Kidney (tissue), 14 donors: ENCODE measurements around the gene FAM110D. TPM values are rescaled to one million over a fixed set of nuclear protein-coding genes. Genes with fewer than 3 reads are reported as not detected.

Experiments
- DNase-seq, 5 donors: peaks; one replicate each; pipeline ENCODE4 v3.0.0-alpha.2; 2013 to 2020
- FAIRE-seq: peaks from 2 replicates; lab custom pipeline; 2012; peaks lifted over from hg19 to GRCh38; lab: Jason Lieb, UNC
- H3K27ac ChIP-seq, 2 donors: one replicate each; pipeline ENCODE4 v1.7.0; 2013; ENCODE audit warnings: low read depth in 2 of 2, low read length in 2 of 2, inconsistent platforms in 1 of 2
- H3K27me3 ChIP-seq: one replicate; pipeline ENCODE4 v1.7.1; 2013; ENCODE audit warnings: low read length, inconsistent platforms; ENCODE audit not compliant: control insufficient read depth, insufficient read depth
- H3K36me3 ChIP-seq, 3 donors: one replicate each; pipeline versions ENCODE4 v1.7.0 to v1.7.1; 2013; ENCODE audit warnings: low read length in 3 of 3, control low read depth in 1 of 3, inconsistent platforms in 1 of 3; ENCODE audit not compliant: insufficient read depth in 3 of 3, control insufficient read depth in 2 of 3
- H3K4me1 ChIP-seq, 3 donors: one replicate each; pipeline versions ENCODE4 v1.7.0 to v1.7.1; 2013; ENCODE audit warnings: low read length in 3 of 3, inconsistent platforms in 1 of 3, low read depth in 1 of 3; ENCODE audit not compliant: control insufficient read depth in 2 of 3, insufficient read depth in 2 of 3
- H3K4me3 ChIP-seq, 3 donors: one replicate each; pipeline versions ENCODE4 v1.7.0 to v1.8.1; 2013; ENCODE audit warnings: low read length in 3 of 3, control low read depth in 1 of 3, inconsistent platforms in 1 of 3
- H3K9ac ChIP-seq, 3 donors: one replicate each; pipeline versions ENCODE4 v1.7.0 to v1.7.1; 2013; ENCODE audit warnings: low read length in 3 of 3, control low read depth in 1 of 3, inconsistent platforms in 1 of 3
- H3K9me3 ChIP-seq, 3 donors: one replicate each; pipeline versions ENCODE4 v1.7.0 to v1.7.1; 2013; ENCODE audit warnings: low read length in 3 of 3, control low read depth in 1 of 3, inconsistent platforms in 1 of 3; ENCODE audit not compliant: control insufficient read depth in 2 of 3, insufficient read depth in 1 of 3
- intact Hi-C: fragments of 100-400 bp; cut with DNase I; formaldehyde crosslinking; loops from one replicate; pipeline ENCODE4 v1.11.1; 2022
- polyA plus RNA-seq: library from polyadenylated mRNA; stranded (reverse); fragments of 350-450 nt; fragmentation: Illumina TruSeq; extraction: RNeasy Lipid Tissue Mini Kit (QIAGEN cat#74804); gene quantifications from one replicate; pipeline ENCODE4 v1.2.3, GENCODE V29; 2014; ENCODE audit warnings: low read depth, low replicate concordance; ENCODE audit not compliant: insufficient read depth
- total RNA-seq: library from RNA; stranded (reverse); fragmentation: NEBNext Ultra II Directional; extraction: Animal tissue kit (Norgen Biotek cat#: 25700); gene quantifications from one replicate; pipeline ENCODE4 v1.2.1, GENCODE V29; 2021
- TF ChIP-seq, protein P1 (sequence below): IDR thresholded peaks from 3 replicates; pipeline ENCODE4 v1.5.1; 2012; ENCODE audit warnings: mild to moderate bottlenecking, moderate library complexity, borderline replicate concordance; ENCODE audit not compliant: insufficient read depth; ENCODE audit errors: extremely low read depth
- donor health status: control.
- donor health status: control.
- donor health status: control.
- donor health status: control.
- donor health status: control.
- donor health status: DM: yes; HTN: yes; CAD: no.
- donor health status: Normal renal cell carcinoma (clear cell type).

FAM110D gene
- total and polyA plus RNA-seq, 2 donors from 2014 or later: 4.2 to 8.1 TPM

DNA sequence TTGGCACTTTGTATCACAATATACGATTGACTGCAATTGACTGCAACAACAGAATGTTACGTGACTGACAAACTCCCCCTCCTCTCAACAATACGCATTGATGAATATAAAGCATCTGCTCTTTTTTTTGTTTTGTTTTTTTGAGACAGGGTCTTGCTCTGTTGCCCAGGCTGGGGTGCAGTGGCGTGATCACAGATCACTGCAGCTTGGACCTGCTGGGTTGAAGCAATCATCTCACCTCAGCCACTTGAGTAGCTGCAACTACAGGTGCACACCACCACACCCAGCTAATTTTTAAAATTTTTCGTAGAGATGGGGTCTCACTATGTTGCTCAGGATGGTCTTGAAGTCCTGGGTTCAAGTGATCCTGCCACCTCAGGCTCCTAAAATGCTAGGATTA is 53.8 kb downstream of the FAM110D start:
- TF ChIP-seq, protein P1, sequence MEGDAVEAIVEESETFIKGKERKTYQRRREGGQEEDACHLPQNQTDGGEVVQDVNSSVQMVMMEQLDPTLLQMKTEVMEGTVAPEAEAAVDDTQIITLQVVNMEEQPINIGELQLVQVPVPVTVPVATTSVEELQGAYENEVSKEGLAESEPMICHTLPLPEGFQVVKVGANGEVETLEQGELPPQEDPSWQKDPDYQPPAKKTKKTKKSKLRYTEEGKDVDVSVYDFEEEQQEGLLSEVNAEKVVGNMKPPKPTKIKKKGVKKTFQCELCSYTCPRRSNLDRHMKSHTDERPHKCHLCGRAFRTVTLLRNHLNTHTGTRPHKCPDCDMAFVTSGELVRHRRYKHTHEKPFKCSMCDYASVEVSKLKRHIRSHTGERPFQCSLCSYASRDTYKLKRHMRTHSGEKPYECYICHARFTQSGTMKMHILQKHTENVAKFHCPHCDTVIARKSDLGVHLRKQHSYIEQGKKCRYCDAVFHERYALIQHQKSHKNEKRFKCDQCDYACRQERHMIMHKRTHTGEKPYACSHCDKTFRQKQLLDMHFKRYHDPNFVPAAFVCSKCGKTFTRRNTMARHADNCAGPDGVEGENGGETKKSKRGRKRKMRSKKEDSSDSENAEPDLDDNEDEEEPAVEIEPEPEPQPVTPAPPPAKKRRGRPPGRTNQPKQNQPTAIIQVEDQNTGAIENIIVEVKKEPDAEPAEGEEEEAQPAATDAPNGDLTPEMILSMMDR: no peak
- DNase-seq: no peak
- H3K9me3 ChIP-seq: no peaks in the 10 kb centered on the region
- intact Hi-C loops: no loop called here
- H3K9ac ChIP-seq: no peak overlapping the region
- no peak overlapping the region for H3K27ac ChIP-seq
- FAIRE-seq: no peak
- H3K4me3 ChIP-seq: no peak overlapping the region
- no peaks in the 10 kb centered on the region for H3K4me1 ChIP-seq
- no peaks in the 10 kb centered on the region for H3K36me3 ChIP-seq
- H3K27me3 ChIP-seq: no peaks in the 10 kb centered on the region

DNA sequence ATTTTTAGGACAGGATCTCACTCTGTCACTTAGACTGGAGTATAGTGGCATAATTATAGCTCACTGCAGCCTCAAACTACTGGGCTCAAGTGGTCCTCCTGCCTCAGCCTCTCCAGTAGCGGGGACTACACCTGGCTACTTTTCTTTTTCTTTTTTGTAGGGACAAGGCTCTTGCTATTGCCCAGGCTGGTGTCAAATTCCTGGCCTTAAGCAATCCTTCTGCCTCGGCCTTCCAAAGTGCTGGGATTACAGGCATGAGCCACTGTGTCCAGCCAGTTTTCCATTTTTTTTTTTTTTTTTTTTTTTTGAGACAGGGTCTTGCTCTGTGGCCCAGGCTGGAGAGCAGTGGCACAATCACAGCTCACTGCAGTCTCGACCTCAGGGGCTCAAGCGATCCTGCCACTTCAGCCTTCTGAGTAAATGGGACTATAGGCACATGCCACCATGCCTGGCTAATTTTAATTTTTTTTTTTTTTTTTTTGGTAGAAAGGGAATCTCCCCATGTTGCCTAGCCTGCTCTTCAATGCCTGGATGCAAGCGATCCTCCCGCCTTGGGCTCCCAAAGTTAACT is 54.5 kb downstream of the FAM110D start:
- no peak for DNase-seq
- no peaks in the 10 kb centered on the region for H3K9me3 ChIP-seq
- intact Hi-C loops: no loop called here
- TF ChIP-seq, protein P1: no peak
- H3K27ac ChIP-seq: no peak overlapping the region
- H3K9ac ChIP-seq: no peak overlapping the region
- no peak overlapping the region for H3K4me3 ChIP-seq
- H3K27me3 ChIP-seq: no peaks in the 10 kb centered on the region
- FAIRE-seq: no peak
- no peaks in the 10 kb centered on the region for H3K36me3 ChIP-seq
- H3K4me1 ChIP-seq: no peaks in the 10 kb centered on the region

Other genes starting within 250 kb of the FAM110D start
- gene PAFAH2, start 161.0 kb upstream of the FAM110D start, total RNA-seq: 23.5 TPM
- gene PAFAH2, start 161.0 kb upstream of the FAM110D start, polyA plus RNA-seq: 21.0 TPM
- gene EXTL1, start 137.3 kb upstream of the FAM110D start, total RNA-seq: 0.28 TPM
- 0.45 TPM for gene EXTL1, start 137.3 kb upstream of the FAM110D start, polyA plus RNA-seq
- 34.4 TPM for gene SLC30A2, start 113.0 kb upstream of the FAM110D start, total RNA-seq
- 26.8 TPM for gene SLC30A2, start 113.0 kb upstream of the FAM110D start, polyA plus RNA-seq
- 0.82 TPM for gene TRIM63, start 91.4 kb upstream of the FAM110D start, total RNA-seq
- gene TRIM63, start 91.4 kb upstream of the FAM110D start, polyA plus RNA-seq: 3.3 TPM
- gene PDIK1L, start 47.3 kb upstream of the FAM110D start, total RNA-seq: 13.9 TPM
- gene PDIK1L, start 47.3 kb upstream of the FAM110D start, polyA plus RNA-seq: 3.7 TPM
- not detected for gene C1orf232, start 9.9 kb downstream of the FAM110D start, total RNA-seq
- gene C1orf232, start 9.9 kb downstream of the FAM110D start, polyA plus RNA-seq: not detected
- 22.4 TPM for gene ZNF593, start 10.8 kb downstream of the FAM110D start, total RNA-seq
- 93.2 TPM for gene ZNF593, start 10.8 kb downstream of the FAM110D start, polyA plus RNA-seq
- gene ZNF593OS, start 12.8 kb downstream of the FAM110D start, total RNA-seq: not detected
- gene ZNF593OS, start 12.8 kb downstream of the FAM110D start, polyA plus RNA-seq: not detected
- gene CNKSR1, start 18.4 kb downstream of the FAM110D start, total RNA-seq: 19.7 TPM
- gene CNKSR1, start 18.4 kb downstream of the FAM110D start, polyA plus RNA-seq: 8.8 TPM
- gene CATSPER4, start 31.5 kb downstream of the FAM110D start, total RNA-seq: not detected
- gene CATSPER4, start 31.5 kb downstream of the FAM110D start, polyA plus RNA-seq: not detected
- gene CEP85, start 75.1 kb downstream of the FAM110D start, total RNA-seq: 8.5 TPM
- gene CEP85, start 75.1 kb downstream of the FAM110D start, polyA plus RNA-seq: 8.4 TPM
- gene SH3BGRL3, start 121.0 kb downstream of the FAM110D start, total RNA-seq: 140 TPM
- 180 TPM for gene SH3BGRL3, start 121.0 kb downstream of the FAM110D start, polyA plus RNA-seq
- 55.0 TPM for gene UBXN11, start 147.6 kb downstream of the FAM110D start, total RNA-seq
- 30.2 TPM for gene UBXN11, start 147.6 kb downstream of the FAM110D start, polyA plus RNA-seq
- gene CD52, start 158.9 kb downstream of the FAM110D start, total RNA-seq: 30.8 TPM
- 13.2 TPM for gene CD52, start 158.9 kb downstream of the FAM110D start, polyA plus RNA-seq
- 2.2 TPM for gene CRYBG2, start 195.1 kb downstream of the FAM110D start, total RNA-seq
- gene CRYBG2, start 195.1 kb downstream of the FAM110D start, polyA plus RNA-seq: not detected
- gene ZNF683, start 213.7 kb downstream of the FAM110D start, total RNA-seq: 0.25 TPM
- not detected for gene ZNF683, start 213.7 kb downstream of the FAM110D start, polyA plus RNA-seq